ENCODE measurements around the gene UBAC2. TPM values are rescaled to one million over a fixed set of nuclear protein-coding genes. Genes with fewer than 3 reads are reported as not detected.
"Not testable (repeated sequence)": the region's sequence is repeated elsewhere in the genome, so short reads cannot be mapped to it uniquely, and the experiment has no call there.

Gene UBAC2
- total RNA-seq, 2 donors from 2014 or later: 76.7 to 80.3 TPM

DNA sequence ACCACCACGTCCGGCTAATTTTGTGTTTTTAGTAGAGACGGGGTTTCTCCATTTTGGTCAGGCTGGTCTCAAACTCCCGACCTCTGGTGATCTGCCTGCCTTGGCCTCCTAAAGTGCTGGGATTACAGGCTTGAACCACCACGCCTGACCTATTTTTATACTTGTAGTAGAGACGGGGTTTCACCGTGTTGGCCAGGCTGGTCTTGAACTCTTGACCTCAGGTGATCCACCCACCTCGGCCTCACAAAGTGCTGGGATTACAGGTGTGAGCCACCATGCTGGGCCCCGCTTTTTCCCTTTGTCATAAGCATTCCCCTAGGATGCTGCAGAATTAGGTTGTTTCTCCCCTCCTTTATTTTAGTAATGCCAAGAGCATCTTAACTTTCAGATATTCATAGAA lies 10.0 kb downstream of the UBAC2 start:
- not testable (repeated sequence) for H3K9me3 Mint-ChIP-seq; H3K27me3 Mint-ChIP-seq (ENCODE audit: low read depth); DNase-seq; ATAC-seq (replicated peaks in 1 of 2); H3K27ac Mint-ChIP-seq; H3K4me3 Mint-ChIP-seq
- H3K36me3 Mint-ChIP-seq (ENCODE audit: insufficient read depth in 2 of 2): peaks cover 10 to 23% of the 10 kb centered on the region in 2 donors
- peaks cover 90% of the 10 kb centered on the region for H3K4me1 Mint-ChIP-seq (ENCODE audit: low read depth)

DNA sequence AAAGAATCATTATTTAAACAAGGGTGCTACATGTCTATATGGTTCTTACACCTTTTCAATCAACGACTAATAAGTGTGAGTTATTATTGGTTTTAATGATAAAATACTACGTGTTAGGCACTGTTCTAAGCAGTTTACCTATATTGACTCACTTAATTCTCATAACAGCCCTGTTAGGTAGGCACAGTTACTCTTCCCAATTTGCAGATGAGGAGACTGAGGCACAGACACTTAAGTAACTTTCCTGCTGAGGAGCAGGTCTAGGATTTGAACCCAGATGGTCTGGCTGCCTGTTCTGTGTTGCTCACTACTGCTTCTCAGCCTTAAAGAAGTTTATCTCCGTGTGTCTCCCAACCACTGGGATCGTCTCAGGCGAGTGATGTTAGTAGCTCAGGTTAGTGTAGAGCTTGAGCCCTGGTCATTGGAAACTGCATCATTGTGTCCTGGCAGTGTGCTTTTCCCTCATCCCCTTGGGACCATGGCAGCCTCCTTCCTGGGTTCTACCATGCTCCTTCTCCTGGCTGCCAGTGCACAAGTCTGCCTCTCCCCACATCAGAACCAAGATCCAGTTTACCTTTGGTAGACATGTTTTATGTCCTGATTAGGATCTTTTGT lies 10.9 kb downstream of the UBAC2 start:
- peaks cover 6 to 20% of the 10 kb centered on the region in 2 donors for H3K36me3 Mint-ChIP-seq (ENCODE audit: insufficient read depth in 2 of 2)
- no peak overlapping the region for H3K27ac Mint-ChIP-seq
- H3K9me3 Mint-ChIP-seq: no peaks in the 10 kb centered on the region
- DNase-seq (no peak), ATAC-seq (replicated peaks in 1 of 2) (no peak)
- H3K27me3 Mint-ChIP-seq (ENCODE audit: low read depth): no peaks in the 10 kb centered on the region
- H3K4me3 Mint-ChIP-seq: no peak overlapping the region
- H3K4me1 Mint-ChIP-seq (ENCODE audit: low read depth): peaks cover 85% of the 10 kb centered on the region

DNA sequence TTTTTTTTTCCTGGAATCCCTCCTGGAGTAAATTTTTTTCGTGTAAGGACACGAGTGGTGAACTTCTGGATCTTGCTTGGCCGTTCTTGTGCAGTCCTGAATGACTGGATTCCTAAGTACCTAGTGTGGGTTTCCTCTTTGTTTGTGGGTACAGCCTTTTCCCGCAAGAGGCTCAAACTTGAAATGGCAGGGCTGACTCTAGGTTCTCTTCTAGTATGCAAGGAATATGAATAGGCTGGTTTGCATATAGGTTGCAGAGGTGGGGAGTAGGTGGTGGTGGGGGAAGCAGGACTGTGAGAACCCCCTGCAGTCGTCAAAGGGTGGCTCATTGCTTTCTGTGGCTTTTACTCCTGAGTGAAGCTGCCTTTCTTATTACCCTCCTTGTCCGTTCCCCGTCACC lies 13.6 kb downstream of the UBAC2 start:
- ATAC-seq (replicated peaks in 1 of 2) (peak; percentile 80 to 81), DNase-seq (peak; percentile 76 to 83)
- no peaks in the 10 kb centered on the region for H3K27me3 Mint-ChIP-seq (ENCODE audit: low read depth)
- H3K4me1 Mint-ChIP-seq (ENCODE audit: low read depth): peaks cover 88% of the 10 kb centered on the region
- H3K4me3 Mint-ChIP-seq: peak overlapping the region; percentile 66 to 90
- H3K27ac Mint-ChIP-seq: peak overlapping the region; percentile 96
- H3K9me3 Mint-ChIP-seq: no peaks in the 10 kb centered on the region
- H3K36me3 Mint-ChIP-seq (ENCODE audit: insufficient read depth in 2 of 2): peaks cover 2 to 13% of the 10 kb centered on the region in 2 donors

DNA sequence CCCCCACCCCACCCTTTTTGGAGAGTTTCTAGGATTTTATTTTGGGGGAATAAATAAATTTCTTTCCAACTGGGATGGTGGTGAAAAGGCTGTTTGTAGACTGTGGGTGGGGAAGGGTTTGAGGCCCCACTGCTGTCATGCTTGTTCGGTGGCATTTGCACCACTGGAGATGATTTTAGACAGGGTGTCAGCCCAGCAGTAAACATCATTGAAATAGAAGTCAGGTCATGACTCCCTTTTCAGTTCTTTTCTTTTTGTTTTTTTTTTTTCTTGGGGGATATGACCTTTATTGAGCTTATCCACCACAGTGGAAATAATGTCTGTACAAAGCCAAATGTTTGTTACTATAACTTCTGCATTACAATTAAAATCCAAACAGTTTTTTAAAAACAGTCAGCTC lies 14.1 kb downstream of the UBAC2 start:
- no peaks in the 10 kb centered on the region for H3K9me3 Mint-ChIP-seq
- ATAC-seq (replicated peaks in 1 of 2) (peak; percentile 33 to 43), DNase-seq (peak in 1 of 2 donors; percentile 36)
- H3K36me3 Mint-ChIP-seq (ENCODE audit: insufficient read depth in 2 of 2): peaks cover 2 to 13% of the 10 kb centered on the region in 2 donors
- peak overlapping the region; percentile 66 to 90 for H3K4me3 Mint-ChIP-seq
- H3K4me1 Mint-ChIP-seq (ENCODE audit: low read depth): peaks cover 88% of the 10 kb centered on the region
- H3K27me3 Mint-ChIP-seq (ENCODE audit: low read depth): no peaks in the 10 kb centered on the region
- peak overlapping the region; percentile 96 for H3K27ac Mint-ChIP-seq

DNA sequence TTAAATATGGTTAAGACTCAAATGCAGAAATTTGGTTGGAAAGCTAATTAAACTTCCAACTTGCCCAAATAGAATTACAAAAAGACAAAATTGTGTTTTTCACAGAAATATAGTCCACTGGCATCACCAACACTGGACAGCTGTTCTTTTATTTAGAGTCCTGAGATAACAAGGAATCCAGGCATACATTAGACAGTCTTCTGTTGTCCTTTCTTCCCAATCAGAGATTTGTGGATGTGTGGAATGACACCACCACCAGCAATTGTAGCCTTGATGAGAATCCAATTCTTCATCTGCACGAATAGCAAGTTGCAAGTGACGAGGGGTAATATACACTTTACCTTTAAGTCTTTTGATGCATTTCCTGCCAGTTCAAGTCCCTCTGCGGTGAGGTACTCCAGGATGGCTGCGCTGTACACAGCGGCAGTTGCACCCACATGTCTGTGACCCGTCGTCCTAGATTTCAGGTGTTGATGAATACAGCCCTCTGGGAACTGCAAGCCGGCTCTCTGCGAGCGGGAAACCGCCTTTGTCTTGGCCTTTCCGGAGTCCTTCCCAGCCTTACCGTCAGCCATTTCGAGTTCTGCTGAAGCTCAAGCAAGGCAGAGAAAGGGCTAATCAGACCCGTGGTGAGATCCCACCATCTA lies 14.7 kb downstream of the UBAC2 start:
- Mint-ChIP-seq H3K27ac (peak overlapping the region; percentile 96), H3K4me3 (peak overlapping the region; percentile 66 to 90), H3K4me1 (ENCODE audit: low read depth) (peaks cover 87% of the 10 kb centered on the region), H3K9me3 (no peaks in the 10 kb centered on the region), H3K36me3 (ENCODE audit: insufficient read depth in 2 of 2) (peaks cover 2 to 13% of the 10 kb centered on the region in 2 donors), H3K27me3 (ENCODE audit: low read depth) (no peaks in the 10 kb centered on the region)
- DNase-seq (peak; percentile 58 to 65), ATAC-seq (replicated peaks in 1 of 2) (peak; percentile 33 to 49)

DNA sequence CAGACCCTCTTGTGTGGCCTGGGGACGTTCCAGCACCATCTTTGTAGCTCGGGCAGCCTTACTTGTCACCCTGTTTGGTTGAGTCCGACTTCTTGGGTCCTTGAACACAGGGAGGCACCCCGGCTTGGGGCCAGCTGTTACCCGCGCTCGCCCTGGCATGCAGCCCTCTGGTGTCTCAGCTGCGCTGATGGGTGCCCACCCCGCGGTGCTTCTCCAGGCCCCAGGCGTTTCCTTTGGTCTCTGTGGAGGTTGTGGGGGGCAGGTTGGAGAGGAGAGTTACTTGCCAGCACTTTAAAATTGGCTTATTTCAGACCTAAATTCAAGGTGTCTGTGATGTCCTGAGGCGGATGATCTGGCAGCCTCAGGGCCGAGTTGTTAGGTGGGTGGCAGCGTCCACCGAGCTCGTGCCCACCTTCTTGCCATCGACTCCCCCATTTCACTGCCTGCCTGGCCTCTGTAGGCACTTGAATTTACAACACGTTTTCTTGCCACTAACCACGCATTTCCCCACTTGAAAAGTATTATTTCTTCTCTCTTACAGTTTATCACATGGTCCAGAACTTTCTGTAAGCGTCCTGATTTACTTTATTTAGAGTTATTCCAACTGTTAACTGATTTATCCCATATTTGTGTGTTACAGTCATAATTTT lies 16.9 kb downstream of the UBAC2 start:
- H3K27me3 Mint-ChIP-seq (ENCODE audit: low read depth): no peaks in the 10 kb centered on the region
- ATAC-seq (replicated peaks in 1 of 2): no peak
- peaks cover 0 to 3% of the 10 kb centered on the region in 2 donors for H3K9me3 Mint-ChIP-seq
- peak overlapping the region; percentile 92 for H3K27ac Mint-ChIP-seq
- H3K4me3 Mint-ChIP-seq: peak overlapping the region; percentile 77 to 95
- peak; percentile 42 to 47 for DNase-seq
- H3K4me1 Mint-ChIP-seq (ENCODE audit: low read depth): peaks cover 87% of the 10 kb centered on the region
- H3K36me3 Mint-ChIP-seq (ENCODE audit: insufficient read depth in 2 of 2): peaks cover 6 to 13% of the 10 kb centered on the region in 2 donors

DNA sequence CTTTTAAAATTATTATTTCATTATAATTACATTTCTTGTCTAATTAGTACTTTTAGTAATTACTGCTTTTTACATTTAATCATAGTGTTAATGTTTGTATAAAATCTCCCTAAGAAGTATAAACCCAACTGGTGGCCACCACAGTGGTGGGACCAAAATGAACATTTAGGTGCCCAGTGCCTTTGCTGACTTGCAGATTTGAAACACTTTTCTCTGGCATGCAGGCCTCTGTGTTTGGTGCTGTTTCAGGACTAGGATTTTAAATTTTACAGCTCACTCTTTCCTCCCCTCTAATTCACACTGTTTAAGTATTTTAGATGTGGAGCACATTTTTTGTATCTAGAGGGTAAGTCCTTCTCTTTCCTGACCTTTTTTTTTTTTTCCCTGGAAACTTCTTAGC lies 17.5 kb downstream of the UBAC2 start:
- no peak for DNase-seq
- ATAC-seq (replicated peaks in 1 of 2): no peak
- H3K27me3 Mint-ChIP-seq (ENCODE audit: low read depth): no peaks in the 10 kb centered on the region
- peaks cover 6 to 13% of the 10 kb centered on the region in 2 donors for H3K36me3 Mint-ChIP-seq (ENCODE audit: insufficient read depth in 2 of 2)
- H3K4me3 Mint-ChIP-seq: peak overlapping the region; percentile 83 to 95
- H3K4me1 Mint-ChIP-seq (ENCODE audit: low read depth): peaks cover 89% of the 10 kb centered on the region
- H3K9me3 Mint-ChIP-seq: peaks cover under 1 to 3% of the 10 kb centered on the region in 2 donors
- H3K27ac Mint-ChIP-seq: peak overlapping the region; percentile 97

DNA sequence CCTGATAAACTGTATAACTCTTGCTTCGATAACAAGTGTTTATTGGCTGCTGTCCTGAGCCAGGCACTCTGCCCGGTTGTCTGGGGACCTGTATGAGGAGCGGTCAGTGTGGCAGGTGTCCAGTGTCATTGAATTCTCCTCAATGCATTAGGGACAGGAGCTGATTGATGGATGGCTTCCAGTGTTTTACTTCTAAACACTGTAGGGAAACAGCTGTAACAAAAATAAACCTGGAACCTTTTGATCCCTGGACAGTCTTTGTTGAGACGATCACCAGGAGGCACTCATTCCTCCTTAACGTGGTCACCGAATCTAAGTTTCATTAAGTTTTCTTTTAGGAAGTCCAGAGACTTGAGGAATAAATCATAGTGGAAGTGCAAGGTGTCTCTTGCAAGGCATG lies 17.9 kb downstream of the UBAC2 start:
- peak overlapping the region; percentile 97 for H3K27ac Mint-ChIP-seq
- peaks cover 89% of the 10 kb centered on the region for H3K4me1 Mint-ChIP-seq (ENCODE audit: low read depth)
- H3K36me3 Mint-ChIP-seq (ENCODE audit: insufficient read depth in 2 of 2): peaks cover 8 to 15% of the 10 kb centered on the region in 2 donors
- DNase-seq (no peak), ATAC-seq (replicated peaks in 1 of 2) (no peak)
- no peaks in the 10 kb centered on the region for H3K27me3 Mint-ChIP-seq (ENCODE audit: low read depth)
- H3K4me3 Mint-ChIP-seq: peak overlapping the region; percentile 83 to 95
- H3K9me3 Mint-ChIP-seq: peaks cover 2 to 3% of the 10 kb centered on the region in 2 donors

DNA sequence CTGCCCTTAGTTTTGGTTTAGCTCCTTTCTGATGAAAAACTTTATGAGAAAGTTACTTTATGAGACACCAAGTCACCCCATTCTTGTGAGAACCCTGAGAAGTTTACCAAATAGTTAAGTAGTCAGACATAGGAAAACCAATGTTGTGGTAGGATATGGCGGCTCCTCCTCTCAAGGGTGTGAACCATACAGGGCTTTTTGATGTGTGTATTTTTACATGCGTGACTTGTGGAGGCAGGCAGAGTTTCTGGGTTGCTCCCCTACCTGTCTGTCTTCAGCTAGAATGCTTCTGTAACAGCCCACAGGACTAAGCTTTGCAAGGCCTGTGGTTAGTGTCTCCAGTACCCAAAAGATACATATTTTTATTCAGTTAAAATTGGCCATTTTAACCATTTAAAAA lies 18.3 kb downstream of the UBAC2 start:
- DNase-seq (peak; percentile 64 to 77), ATAC-seq (replicated peaks in 1 of 2) (peak; percentile 69 to 77)
- Mint-ChIP-seq H3K27me3 (ENCODE audit: low read depth) (no peaks in the 10 kb centered on the region), H3K27ac (peak overlapping the region; percentile 97), H3K36me3 (ENCODE audit: insufficient read depth in 2 of 2) (peaks cover 8 to 17% of the 10 kb centered on the region in 2 donors), H3K4me1 (ENCODE audit: low read depth) (peaks cover 91% of the 10 kb centered on the region), H3K4me3 (peak overlapping the region; percentile 83 to 95), H3K9me3 (peaks cover 2 to 3% of the 10 kb centered on the region in 2 donors)

DNA sequence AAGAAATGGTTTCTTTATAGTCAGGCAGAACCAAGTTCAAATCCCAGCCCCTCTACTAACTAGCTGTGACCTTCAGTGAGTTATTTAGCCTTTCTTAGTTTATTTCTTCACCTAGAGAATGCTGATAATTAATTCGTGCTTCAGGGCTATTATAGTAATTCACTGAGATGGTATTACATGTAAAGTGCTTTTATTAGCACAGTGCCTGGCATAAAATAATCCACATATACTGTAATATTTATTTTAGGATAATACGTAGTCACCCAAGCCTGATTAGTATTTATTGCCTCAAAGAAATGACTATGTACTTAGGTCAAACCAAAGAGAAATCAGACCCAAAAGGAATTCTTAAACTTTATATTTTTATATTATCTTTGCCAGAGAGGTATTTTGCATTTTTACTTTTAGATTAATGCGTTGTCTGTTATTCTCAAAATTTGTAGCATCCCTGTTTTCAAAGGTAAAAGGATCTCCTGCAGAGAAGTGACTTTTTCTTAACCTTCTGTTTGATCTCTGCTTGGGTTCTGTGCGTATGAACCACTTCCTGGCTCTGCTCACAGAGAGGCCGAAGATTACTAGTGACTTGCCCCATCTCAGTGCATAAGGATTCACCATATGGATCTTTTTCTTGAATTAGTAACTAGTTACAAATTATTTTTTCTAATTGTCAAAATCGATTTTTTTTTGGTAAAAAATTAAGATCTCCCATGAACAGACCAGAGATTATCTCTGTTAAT lies 19.7 kb downstream of the UBAC2 start:
- DNase-seq: no peak

DNA sequence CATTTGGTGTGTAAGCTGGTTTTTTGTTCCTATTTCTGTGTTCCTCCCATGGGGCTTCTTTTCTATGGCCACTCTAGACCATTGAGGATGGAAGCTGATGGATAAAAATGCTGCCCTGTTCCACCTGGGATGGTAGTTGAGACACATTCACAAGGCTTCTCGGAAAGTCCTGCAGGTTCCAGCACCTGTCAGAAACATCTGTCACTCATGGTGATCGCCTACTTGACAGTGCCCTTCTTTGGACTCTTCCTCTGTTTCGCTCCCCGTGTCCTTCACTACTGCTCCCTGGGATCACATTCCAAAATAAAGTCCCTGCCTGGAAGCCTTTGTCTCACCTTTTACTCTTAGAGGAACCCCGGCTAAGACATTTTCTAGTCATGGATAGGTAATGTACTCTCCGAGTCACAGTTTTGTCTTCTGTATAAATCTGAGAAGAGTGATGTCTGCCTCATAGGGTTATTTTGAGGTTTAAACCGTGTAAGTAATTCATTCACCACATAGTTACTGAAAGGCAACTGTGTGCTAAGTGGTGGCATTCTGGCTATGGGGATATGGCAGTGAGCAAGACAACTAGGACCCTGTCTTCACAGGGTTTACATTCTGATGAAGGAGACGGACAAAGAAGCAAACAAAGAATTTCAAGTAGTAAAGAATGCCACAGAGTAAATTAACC lies 21.0 kb downstream of the UBAC2 start:
- ATAC-seq (replicated peaks in 1 of 2): peak; percentile 24 to 28
- H3K36me3 Mint-ChIP-seq (ENCODE audit: insufficient read depth in 2 of 2): peaks cover 8 to 15% of the 10 kb centered on the region in 2 donors
- peaks cover 97% of the 10 kb centered on the region for H3K4me1 Mint-ChIP-seq (ENCODE audit: low read depth)
- peaks cover 2 to 3% of the 10 kb centered on the region in 2 donors for H3K9me3 Mint-ChIP-seq
- H3K4me3 Mint-ChIP-seq: peak overlapping the region; percentile 54 to 83
- no peaks in the 10 kb centered on the region for H3K27me3 Mint-ChIP-seq (ENCODE audit: low read depth)
- DNase-seq: no peak
- H3K27ac Mint-ChIP-seq: peak overlapping the region; percentile 35

More for the DNA sequence above, 19.7 kb downstream of the UBAC2 start:
- Mint-ChIP-seq H3K27me3 (ENCODE audit: low read depth) (no peaks in the 10 kb centered on the region), H3K27ac (peak overlapping the region; percentile 14), H3K4me1 (ENCODE audit: low read depth) (peaks cover 91% of the 10 kb centered on the region), H3K4me3 (peak overlapping the region; percentile 58 to 79), H3K36me3 (ENCODE audit: insufficient read depth in 2 of 2) (peaks cover 6 to 15% of the 10 kb centered on the region in 2 donors), H3K9me3 (peaks cover 2 to 3% of the 10 kb centered on the region in 2 donors)
- ATAC-seq (replicated peaks in 1 of 2): no peak

DNA sequence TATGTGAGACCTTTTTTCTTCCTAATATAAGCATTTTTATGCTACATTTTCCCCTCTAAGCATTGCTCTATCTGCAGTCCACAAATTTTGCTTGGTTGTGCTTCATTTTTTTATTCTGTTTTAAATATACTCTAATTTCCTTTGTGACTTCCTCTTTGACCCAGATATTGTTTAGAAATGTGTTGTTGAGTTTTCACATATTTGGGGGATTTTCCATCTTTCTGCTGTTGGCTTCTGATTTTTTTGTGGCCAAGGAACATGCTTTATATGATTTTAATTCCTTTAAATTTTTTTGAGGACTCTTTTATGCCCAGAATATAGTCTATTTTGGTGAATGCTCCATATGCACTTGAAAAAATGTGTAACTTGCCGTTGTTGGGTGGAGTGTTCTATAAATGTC lies 22.9 kb downstream of the UBAC2 start:
- peak overlapping the region; percentile 85 for H3K27ac Mint-ChIP-seq
- H3K9me3 Mint-ChIP-seq: peaks cover 2 to 3% of the 10 kb centered on the region in 2 donors
- peaks cover 8 to 11% of the 10 kb centered on the region in 2 donors for H3K36me3 Mint-ChIP-seq (ENCODE audit: insufficient read depth in 2 of 2)

More for the DNA sequence above, 22.9 kb downstream of the UBAC2 start:
- DNase-seq (no peak), ATAC-seq (replicated peaks in 1 of 2) (no peak)
- Mint-ChIP-seq H3K27me3 (ENCODE audit: low read depth) (no peaks in the 10 kb centered on the region), H3K4me3 (peak overlapping the region; percentile 8 to 43), H3K4me1 (ENCODE audit: low read depth) (peaks cover 90% of the 10 kb centered on the region)
